ENCODE data around the gene CR2.
"Not testable (repeated sequence)": the region's sequence is repeated elsewhere in the genome, so short reads cannot be mapped to it uniquely, and the experiment has no call there.

Gene CR2

DNA sequence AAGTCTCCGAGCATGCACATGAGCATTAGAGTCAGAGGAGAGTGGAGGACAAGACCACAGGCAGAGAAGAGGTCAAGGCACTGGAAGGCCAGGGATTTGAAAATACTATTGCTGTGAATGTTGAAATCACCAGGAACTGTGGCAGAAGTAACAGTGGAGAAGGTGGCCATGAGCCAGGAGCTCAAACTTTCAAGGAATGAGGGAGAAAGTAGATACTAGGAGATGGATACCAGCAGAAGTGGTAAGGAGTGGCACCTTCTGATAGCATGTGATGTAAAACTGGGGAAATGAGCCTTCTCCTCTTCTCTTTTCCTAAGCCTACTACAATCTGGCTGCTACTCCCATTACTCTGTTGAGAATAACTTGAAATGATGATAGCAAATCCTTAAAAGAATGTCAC, 40.0 kb downstream of the CR2 start:
- H3K9ac ChIP-seq = no peak overlapping the region
- no peak overlapping the region for H3K27ac ChIP-seq
- H3K4me3 ChIP-seq (IDR thresholded peaks at IDR 0.05; ENCODE audit: insufficient read depth, low read depth, low read length) = no peak overlapping the region
- H4K20me1 ChIP-seq (ENCODE audit: insufficient read depth) = no peaks in the 10 kb centered on the region
- no peaks in the 10 kb centered on the region for H3K79me2 ChIP-seq (ENCODE audit: insufficient read depth, low read depth)
- TF ChIP-seq, protein P1, sequence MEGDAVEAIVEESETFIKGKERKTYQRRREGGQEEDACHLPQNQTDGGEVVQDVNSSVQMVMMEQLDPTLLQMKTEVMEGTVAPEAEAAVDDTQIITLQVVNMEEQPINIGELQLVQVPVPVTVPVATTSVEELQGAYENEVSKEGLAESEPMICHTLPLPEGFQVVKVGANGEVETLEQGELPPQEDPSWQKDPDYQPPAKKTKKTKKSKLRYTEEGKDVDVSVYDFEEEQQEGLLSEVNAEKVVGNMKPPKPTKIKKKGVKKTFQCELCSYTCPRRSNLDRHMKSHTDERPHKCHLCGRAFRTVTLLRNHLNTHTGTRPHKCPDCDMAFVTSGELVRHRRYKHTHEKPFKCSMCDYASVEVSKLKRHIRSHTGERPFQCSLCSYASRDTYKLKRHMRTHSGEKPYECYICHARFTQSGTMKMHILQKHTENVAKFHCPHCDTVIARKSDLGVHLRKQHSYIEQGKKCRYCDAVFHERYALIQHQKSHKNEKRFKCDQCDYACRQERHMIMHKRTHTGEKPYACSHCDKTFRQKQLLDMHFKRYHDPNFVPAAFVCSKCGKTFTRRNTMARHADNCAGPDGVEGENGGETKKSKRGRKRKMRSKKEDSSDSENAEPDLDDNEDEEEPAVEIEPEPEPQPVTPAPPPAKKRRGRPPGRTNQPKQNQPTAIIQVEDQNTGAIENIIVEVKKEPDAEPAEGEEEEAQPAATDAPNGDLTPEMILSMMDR (conservative IDR thresholded peaks at IDR 0.05; ENCODE audit: low read depth, low read length) = no peak
- H3K4me2 ChIP-seq = no peak overlapping the region
- no peaks in the 10 kb centered on the region for H3K27me3 ChIP-seq (ENCODE audit: insufficient read depth, low read depth)
- no peaks in the 10 kb centered on the region for H3K36me3 ChIP-seq (ENCODE audit: insufficient read depth)
- no peaks in the 10 kb centered on the region for H3K4me1 ChIP-seq (ENCODE audit: low read depth, poor library complexity, severe bottlenecking)
- H2AFZ ChIP-seq (ENCODE audit: low read depth) = no peak overlapping the region

DNA sequence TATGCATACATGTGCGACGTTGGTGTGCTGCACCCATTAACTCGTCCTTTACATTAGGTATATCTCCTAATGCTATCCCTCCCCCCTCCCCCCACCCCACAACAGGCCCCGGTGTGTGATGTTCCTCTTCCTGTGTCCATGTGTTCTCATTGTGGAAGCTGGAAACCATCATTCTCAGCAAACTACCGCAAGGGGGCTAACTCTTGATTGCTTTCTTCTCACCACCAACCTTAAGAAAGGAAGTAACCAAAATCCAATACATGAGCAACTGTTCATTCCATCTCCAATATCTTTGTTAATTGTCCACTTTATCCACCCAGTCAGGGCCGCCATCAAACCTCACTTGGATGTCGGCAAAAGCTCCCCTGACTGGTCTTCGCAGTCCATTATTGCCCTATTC, 41.2 kb downstream of the CR2 start:
- not testable (repeated sequence) for H3K4me1 ChIP-seq (ENCODE audit: low read depth, poor library complexity, severe bottlenecking); H3K27ac ChIP-seq; H3K27me3 ChIP-seq (ENCODE audit: insufficient read depth, low read depth); H3K4me3 ChIP-seq (IDR thresholded peaks at IDR 0.05; ENCODE audit: insufficient read depth, low read depth, low read length); H2AFZ ChIP-seq (ENCODE audit: low read depth); H3K4me2 ChIP-seq; H3K9ac ChIP-seq; H4K20me1 ChIP-seq (ENCODE audit: insufficient read depth); H3K36me3 ChIP-seq (ENCODE audit: insufficient read depth); H3K79me2 ChIP-seq (ENCODE audit: insufficient read depth, low read depth)

DNA sequence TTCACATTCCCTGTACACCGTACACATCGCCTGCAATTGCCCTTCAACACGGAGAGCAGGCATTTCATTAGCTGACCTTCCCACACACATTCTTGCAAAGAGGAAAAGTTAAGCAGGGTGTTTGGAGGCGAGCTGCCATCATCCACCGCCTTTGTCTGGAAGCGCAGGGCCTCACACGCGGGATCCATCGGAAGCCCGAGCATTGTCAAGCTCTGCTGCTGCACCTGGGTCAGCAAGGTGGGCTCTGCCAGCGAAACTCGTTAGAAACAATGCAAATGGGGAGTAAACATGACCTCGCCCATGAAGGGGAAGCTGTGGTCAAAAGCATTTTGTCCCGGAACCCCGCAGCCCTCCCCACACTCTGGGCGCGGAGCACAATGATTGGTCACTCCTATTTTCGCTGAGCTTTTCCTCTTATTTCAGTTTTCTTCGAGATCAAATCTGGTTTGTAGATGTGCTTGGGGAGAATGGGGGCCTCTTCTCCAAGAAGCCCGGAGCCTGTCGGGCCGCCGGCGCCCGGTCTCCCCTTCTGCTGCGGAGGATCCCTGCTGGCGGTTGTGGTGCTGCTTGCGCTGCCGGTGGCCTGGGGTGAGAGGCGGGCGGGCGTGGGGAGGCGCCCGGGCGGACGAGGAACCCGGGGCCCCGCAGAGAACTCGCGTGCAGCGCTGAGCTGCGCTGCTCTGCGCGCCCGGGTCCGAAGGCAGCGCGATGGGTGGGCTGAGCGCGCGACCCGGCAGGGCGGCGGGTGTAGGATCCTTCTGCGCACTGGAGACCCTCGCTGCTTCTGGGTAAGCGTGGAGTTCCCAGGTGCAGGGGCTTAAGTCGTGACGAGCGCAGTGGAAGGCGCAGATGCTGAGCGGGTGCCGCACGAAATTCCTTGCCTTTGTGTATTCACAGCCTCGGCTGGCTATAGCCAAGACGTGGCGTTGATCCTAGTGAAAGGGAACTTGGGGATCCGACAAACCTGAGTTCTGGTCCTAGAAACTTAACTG, 42.0 kb downstream of the CR2 start, which contains the start of gene CR1:
Gene CR1 (plus strand): TSS at position 357 of the 992 bp plus-strand sequence. CDS start 111 bp downstream, at position 468.
- TF ChIP-seq, protein P1 (conservative IDR thresholded peaks at IDR 0.05; ENCODE audit: low read depth, low read length) = no peak
- Histone ChIP-seq H3K27ac (no peak within 1 kb of the TSS), H3K36me3 (ENCODE audit: insufficient read depth) (no peaks in the 10 kb centered on the region), H2AFZ (ENCODE audit: low read depth) (no peak within 1 kb of the TSS), H3K9ac (no peak within 1 kb of the TSS), H3K79me2 (ENCODE audit: insufficient read depth, low read depth) (no peaks in the 10 kb centered on the region), H3K4me3 (IDR thresholded peaks at IDR 0.05; ENCODE audit: insufficient read depth, low read depth, low read length) (no peak within 1 kb of the TSS), H3K4me1 (ENCODE audit: low read depth, poor library complexity, severe bottlenecking) (peaks cover 9% of the 10 kb centered on the region), H3K27me3 (ENCODE audit: insufficient read depth, low read depth) (no peaks in the 10 kb centered on the region), H3K4me2 (no peak within 1 kb of the TSS), H4K20me1 (ENCODE audit: insufficient read depth) (no peaks in the 10 kb centered on the region)

GRCh38 chr1:207497941-207498340, 43.8 kb downstream of the CR2 start:
- no peaks in the 10 kb centered on the region for H3K79me2 ChIP-seq (ENCODE audit: insufficient read depth, low read depth)
- no peaks in the 10 kb centered on the region for H3K27me3 ChIP-seq (ENCODE audit: insufficient read depth, low read depth)
- no peak overlapping the region for H3K27ac ChIP-seq
- H4K20me1 ChIP-seq (ENCODE audit: insufficient read depth) = no peaks in the 10 kb centered on the region
- H3K36me3 ChIP-seq (ENCODE audit: insufficient read depth) = no peaks in the 10 kb centered on the region
- no peak overlapping the region for H3K4me3 ChIP-seq (IDR thresholded peaks at IDR 0.05; ENCODE audit: insufficient read depth, low read depth, low read length)
- peaks cover 9% of the 10 kb centered on the region for H3K4me1 ChIP-seq (ENCODE audit: low read depth, poor library complexity, severe bottlenecking)
- TF ChIP-seq, protein P1 (conservative IDR thresholded peaks at IDR 0.05; ENCODE audit: low read depth, low read length) = no peak
- no peak overlapping the region for H2AFZ ChIP-seq (ENCODE audit: low read depth)
- H3K9ac ChIP-seq = no peak overlapping the region
- no peak overlapping the region for H3K4me2 ChIP-seq

DNA sequence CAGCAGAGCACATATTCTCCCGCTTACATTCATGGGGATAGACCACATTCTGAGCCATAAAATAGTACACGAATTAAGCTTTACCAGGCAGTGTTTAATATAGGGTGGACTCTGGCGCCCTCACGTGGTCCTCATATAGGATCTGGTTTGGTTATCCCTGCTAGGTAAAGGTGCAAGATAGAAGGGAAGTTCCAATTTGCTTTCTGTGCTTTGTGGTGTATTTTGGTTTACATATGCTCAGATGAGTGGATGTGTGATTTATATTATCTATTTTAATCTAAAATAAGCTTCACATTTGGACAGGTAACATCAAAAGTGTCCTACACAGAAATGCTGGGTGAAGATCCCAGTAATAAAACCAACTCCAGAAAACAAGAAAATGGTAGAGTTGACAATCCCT, 45.4 kb downstream of the CR2 start:
- Histone ChIP-seq H3K27me3 (ENCODE audit: insufficient read depth, low read depth) (no peaks in the 10 kb centered on the region), H3K27ac (no peak overlapping the region), H3K79me2 (ENCODE audit: insufficient read depth, low read depth) (no peaks in the 10 kb centered on the region), H4K20me1 (ENCODE audit: insufficient read depth) (no peaks in the 10 kb centered on the region), H2AFZ (ENCODE audit: low read depth) (no peak overlapping the region), H3K9ac (no peak overlapping the region), H3K4me3 (IDR thresholded peaks at IDR 0.05; ENCODE audit: insufficient read depth, low read depth, low read length) (no peak overlapping the region), H3K36me3 (ENCODE audit: insufficient read depth) (no peaks in the 10 kb centered on the region), H3K4me1 (ENCODE audit: low read depth, poor library complexity, severe bottlenecking) (peaks cover 9% of the 10 kb centered on the region), H3K4me2 (no peak overlapping the region)
- TF ChIP-seq, protein P1 (conservative IDR thresholded peaks at IDR 0.05; ENCODE audit: low read depth, low read length) = peak; percentile 96

Measured in KMS-11 (cell line).